GM21529 (cell line): ENCODE data around the gene MAMDC2.

Experiments
- ATAC-seq: cut with Tn5 transposase; IDR thresholded peaks from one replicate; pipeline ENCODE4 v1.9.1; 2021; ENCODE audit not compliant: unreplicated experiment

MAMDC2 gene

GRCh38 chr9:70130266-70130665 is 86.6 kb downstream of the MAMDC2 start:
- ATAC-seq, result no peak

GRCh38 chr9:70131296-70131695 is 87.6 kb downstream of the MAMDC2 start:
- no peak for ATAC-seq

- ATAC-seq, result no peak
Measured at GRCh38 chr9:70133253-70134208, 89.9 kb downstream of the MAMDC2 start.

GRCh38 chr9:70134360-70134759 is 90.7 kb downstream of the MAMDC2 start:
- ATAC-seq, result no peak

GRCh38 chr9:70135176-70135575 is 91.5 kb downstream of the MAMDC2 start:
- no peak for ATAC-seq

GRCh38 chr9:70136632-70137031 is 93.0 kb downstream of the MAMDC2 start:
- ATAC-seq, result no peak

GRCh38 chr9:70137577-70137976 is 93.9 kb downstream of the MAMDC2 start:
- ATAC-seq, result no peak

GRCh38 chr9:70142101-70142500 is 98.5 kb downstream of the MAMDC2 start:
- no peak for ATAC-seq

GRCh38 chr9:70143394-70144130 is 99.9 kb downstream of the MAMDC2 start:
- no peak for ATAC-seq

- ATAC-seq, result no peak
Measured at GRCh38 chr9:70144131-70144503, 100.5 kb downstream of the MAMDC2 start.

- ATAC-seq, result no peak
Measured at GRCh38 chr9:70145981-70146380, 102.3 kb downstream of the MAMDC2 start.

- no peak for ATAC-seq
Measured at GRCh38 chr9:70147196-70147595, 103.5 kb downstream of the MAMDC2 start.

GRCh38 chr9:70147651-70148050 is 104.0 kb downstream of the MAMDC2 start:
- ATAC-seq, result no peak

GRCh38 chr9:70152350-70152749 is 108.7 kb downstream of the MAMDC2 start:
- no peak for ATAC-seq

- ATAC-seq, result no peak
Measured at GRCh38 chr9:70156729-70157128, 113.1 kb downstream of the MAMDC2 start.

GRCh38 chr9:70159630-70160029 is 116.0 kb downstream of the MAMDC2 start:
- no peak for ATAC-seq

- ATAC-seq, result no peak
Measured at GRCh38 chr9:70160686-70161600, 117.3 kb downstream of the MAMDC2 start.

- no peak for ATAC-seq
Measured at GRCh38 chr9:70165006-70165602, 121.5 kb downstream of the MAMDC2 start.

- no peak for ATAC-seq
Measured at GRCh38 chr9:70168521-70168920, 124.9 kb downstream of the MAMDC2 start.

GRCh38 chr9:70169222-70169621 is 125.6 kb downstream of the MAMDC2 start:
- no peak for ATAC-seq
